ENCODE data around the gene RPL4. TPM values are rescaled to one million over a fixed set of nuclear protein-coding genes. Genes with fewer than 3 reads are reported as not detected.
A peak's percentile ranks its signal among the peaks of the same experiment; 100 is the strongest.

The RPL4 gene
- total RNA-seq, 1 donor, result 2,311 TPM

DNA sequence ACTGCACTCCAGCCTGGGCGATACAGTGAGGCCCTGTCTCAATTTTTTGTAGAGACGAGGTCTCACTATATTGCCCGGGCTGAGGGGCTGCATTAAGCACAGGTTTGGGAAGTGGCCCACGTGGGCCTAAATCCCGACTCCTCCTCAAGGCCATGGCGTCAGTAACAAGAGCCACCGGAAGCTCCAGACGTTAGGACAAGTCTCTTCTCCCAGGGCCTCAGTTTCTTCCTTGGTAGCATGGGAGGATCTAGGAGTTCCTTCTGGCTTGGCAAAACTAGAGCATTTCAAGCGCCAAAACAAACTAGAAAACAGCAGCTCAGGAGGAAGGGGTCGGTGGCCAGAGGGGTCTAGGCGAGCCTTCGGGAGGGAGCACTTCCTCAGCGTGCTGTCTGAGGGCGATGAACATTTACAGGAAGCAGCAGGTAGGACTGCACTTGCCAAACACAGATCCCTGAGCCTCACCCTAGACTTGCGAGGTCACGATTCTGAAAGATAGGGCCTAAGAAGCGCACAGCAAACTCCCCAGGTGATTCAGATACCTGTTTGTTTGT lies 7.6 kb downstream of the RPL4 start:
- no peak for DNase-seq (ENCODE audit: insufficient read length, low spot score, missing footprints)
- H3K9me3 ChIP-seq (ENCODE audit: low read depth, low read length), result no peaks in the 10 kb centered on the region
- H3K4me2 ChIP-seq (ENCODE audit: insufficient read depth, low read length), result peak overlapping the region; percentile 98
- peak overlapping the region; percentile 86 for H3K27ac ChIP-seq (ENCODE audit: low read depth, low read length)
- H3K79me2 ChIP-seq (ENCODE audit: insufficient read depth, low read length), result peaks cover 36% of the 10 kb centered on the region
- H3K4me1 ChIP-seq (ENCODE audit: insufficient read depth, low read length), result peaks cover 11% of the 10 kb centered on the region
- peak overlapping the region; percentile 69 for H2AFZ ChIP-seq (ENCODE audit: low read length)
- TF ChIP-seq, protein P1, sequence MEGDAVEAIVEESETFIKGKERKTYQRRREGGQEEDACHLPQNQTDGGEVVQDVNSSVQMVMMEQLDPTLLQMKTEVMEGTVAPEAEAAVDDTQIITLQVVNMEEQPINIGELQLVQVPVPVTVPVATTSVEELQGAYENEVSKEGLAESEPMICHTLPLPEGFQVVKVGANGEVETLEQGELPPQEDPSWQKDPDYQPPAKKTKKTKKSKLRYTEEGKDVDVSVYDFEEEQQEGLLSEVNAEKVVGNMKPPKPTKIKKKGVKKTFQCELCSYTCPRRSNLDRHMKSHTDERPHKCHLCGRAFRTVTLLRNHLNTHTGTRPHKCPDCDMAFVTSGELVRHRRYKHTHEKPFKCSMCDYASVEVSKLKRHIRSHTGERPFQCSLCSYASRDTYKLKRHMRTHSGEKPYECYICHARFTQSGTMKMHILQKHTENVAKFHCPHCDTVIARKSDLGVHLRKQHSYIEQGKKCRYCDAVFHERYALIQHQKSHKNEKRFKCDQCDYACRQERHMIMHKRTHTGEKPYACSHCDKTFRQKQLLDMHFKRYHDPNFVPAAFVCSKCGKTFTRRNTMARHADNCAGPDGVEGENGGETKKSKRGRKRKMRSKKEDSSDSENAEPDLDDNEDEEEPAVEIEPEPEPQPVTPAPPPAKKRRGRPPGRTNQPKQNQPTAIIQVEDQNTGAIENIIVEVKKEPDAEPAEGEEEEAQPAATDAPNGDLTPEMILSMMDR (IDR thresholded peaks at IDR 0.05; ENCODE audit: extremely low read depth, low read depth, low read length), result no peak
- H3K27me3 ChIP-seq (ENCODE audit: insufficient read depth, low read length), result no peaks in the 10 kb centered on the region
- H3K36me3 ChIP-seq (ENCODE audit: insufficient read depth, low read length), result peaks cover 79% of the 10 kb centered on the region
- H4K20me1 ChIP-seq (ENCODE audit: insufficient read depth, low read length), result peaks cover 24% of the 10 kb centered on the region
- peak overlapping the region; percentile 98 for H3K4me3 ChIP-seq (ENCODE audit: insufficient read depth, low read length)

DNA sequence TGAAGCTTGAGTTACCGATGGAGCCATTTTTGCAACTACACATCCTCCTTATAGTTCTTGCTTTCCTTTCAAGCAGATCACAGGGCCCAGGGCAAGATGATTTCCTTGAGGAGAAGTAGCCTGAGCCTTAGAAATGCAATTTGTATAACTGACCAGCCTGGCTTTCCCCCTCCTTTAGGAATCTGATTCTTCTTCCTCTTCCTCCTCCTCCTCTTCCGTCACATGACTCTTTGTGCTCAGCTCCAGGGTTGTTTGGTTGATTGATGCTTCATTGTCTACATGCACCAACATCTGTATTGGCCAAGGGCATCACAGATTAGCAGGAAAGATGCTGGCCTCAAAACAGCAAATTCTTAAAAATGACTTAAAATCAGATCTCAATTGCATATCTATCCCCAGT lies 10.4 kb downstream of the RPL4 start:
- DNase-seq (ENCODE audit: insufficient read length, low spot score, missing footprints), result no peak

DNA sequence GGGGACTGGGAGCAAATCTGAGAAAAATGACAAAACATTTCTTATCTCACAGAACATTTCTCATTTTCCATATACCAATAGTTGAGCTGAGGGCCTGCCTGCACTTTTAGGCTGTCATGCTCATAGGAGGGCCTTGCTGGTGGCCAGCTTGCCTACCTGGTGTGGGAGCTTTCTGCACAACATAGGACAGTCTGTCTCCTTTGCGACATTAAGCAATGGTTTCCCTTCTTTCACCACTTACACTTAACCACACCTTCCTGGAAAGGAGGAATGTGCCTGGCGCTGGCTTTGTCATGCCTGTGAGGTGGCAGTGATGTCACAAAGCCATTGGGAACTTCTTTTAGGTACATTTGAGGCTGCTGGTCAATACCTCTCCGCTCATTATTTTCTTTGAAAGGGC lies 12.8 kb downstream of the RPL4 start:
- H3K27me3 ChIP-seq (ENCODE audit: insufficient read depth, low read length), result no peaks in the 10 kb centered on the region
- H3K36me3 ChIP-seq (ENCODE audit: insufficient read depth, low read length), result peaks cover 77% of the 10 kb centered on the region
- peaks cover 4% of the 10 kb centered on the region for H3K4me1 ChIP-seq (ENCODE audit: insufficient read depth, low read length)
- H3K27ac ChIP-seq (ENCODE audit: low read depth, low read length), result no peak overlapping the region
- peaks cover 19% of the 10 kb centered on the region for H3K79me2 ChIP-seq (ENCODE audit: insufficient read depth, low read length)
- H3K4me3 ChIP-seq (ENCODE audit: insufficient read depth, low read length), result no peak overlapping the region
- H2AFZ ChIP-seq (ENCODE audit: low read length), result no peak overlapping the region
- DNase-seq (ENCODE audit: insufficient read length, low spot score, missing footprints), result no peak
- H3K9me3 ChIP-seq (ENCODE audit: low read depth, low read length), result no peaks in the 10 kb centered on the region
- TF ChIP-seq, protein P1 (IDR thresholded peaks at IDR 0.05; ENCODE audit: extremely low read depth, low read depth, low read length), result no peak
- peaks cover 6% of the 10 kb centered on the region for H4K20me1 ChIP-seq (ENCODE audit: insufficient read depth, low read length)
- no peak overlapping the region for H3K4me2 ChIP-seq (ENCODE audit: insufficient read depth, low read length)

More for the DNA sequence above, 10.4 kb downstream of the RPL4 start:
- no peak overlapping the region for H3K4me2 ChIP-seq (ENCODE audit: insufficient read depth, low read length)
- H3K36me3 ChIP-seq (ENCODE audit: insufficient read depth, low read length), result peaks cover 75% of the 10 kb centered on the region
- H3K27ac ChIP-seq (ENCODE audit: low read depth, low read length), result no peak overlapping the region
- peaks cover 13% of the 10 kb centered on the region for H3K4me1 ChIP-seq (ENCODE audit: insufficient read depth, low read length)
- no peak overlapping the region for H3K4me3 ChIP-seq (ENCODE audit: insufficient read depth, low read length)
- H3K27me3 ChIP-seq (ENCODE audit: insufficient read depth, low read length), result no peaks in the 10 kb centered on the region
- TF ChIP-seq, protein P1 (IDR thresholded peaks at IDR 0.05; ENCODE audit: extremely low read depth, low read depth, low read length), result no peak
- H4K20me1 ChIP-seq (ENCODE audit: insufficient read depth, low read length), result peaks cover 17% of the 10 kb centered on the region
- H3K79me2 ChIP-seq (ENCODE audit: insufficient read depth, low read length), result peaks cover 25% of the 10 kb centered on the region
- H2AFZ ChIP-seq (ENCODE audit: low read length), result no peak overlapping the region
- no peaks in the 10 kb centered on the region for H3K9me3 ChIP-seq (ENCODE audit: low read depth, low read length)

DNA sequence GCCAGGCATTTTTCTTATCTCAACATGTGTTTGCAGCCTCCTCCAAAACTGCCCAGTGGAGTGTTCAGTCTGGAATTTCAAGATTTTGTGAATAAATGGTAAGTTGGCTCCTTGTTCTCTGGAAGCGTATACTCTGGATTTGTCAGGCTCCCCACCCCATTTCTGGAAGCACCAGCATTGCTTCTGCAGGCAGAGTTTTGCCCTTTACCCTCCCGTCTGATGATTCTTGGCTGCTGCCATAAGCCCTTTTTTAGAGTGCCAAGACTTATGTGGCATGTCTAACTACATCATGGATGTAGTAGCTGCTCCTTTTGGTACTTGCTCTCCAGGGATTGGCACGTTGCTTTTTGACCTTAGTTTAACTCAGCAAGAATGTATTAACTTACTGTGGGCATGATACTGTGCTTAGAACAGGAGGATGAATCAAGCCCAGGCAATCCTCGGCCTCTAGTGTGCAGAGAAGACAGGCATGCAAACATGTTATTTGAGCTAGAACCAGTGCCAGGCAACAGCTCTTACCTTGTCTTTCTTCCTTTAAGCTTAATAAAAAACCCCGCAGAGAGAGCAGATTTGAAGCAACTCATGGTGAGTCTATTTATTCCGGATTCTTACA lies 15.4 kb downstream of the RPL4 start:
- H3K4me2 ChIP-seq (ENCODE audit: insufficient read depth, low read length), result no peak overlapping the region
- DNase-seq (ENCODE audit: insufficient read length, low spot score, missing footprints), result peak; percentile 86
- peaks cover 77% of the 10 kb centered on the region for H3K36me3 ChIP-seq (ENCODE audit: insufficient read depth, low read length)
- H2AFZ ChIP-seq (ENCODE audit: low read length), result no peak overlapping the region
- peaks cover 3% of the 10 kb centered on the region for H3K79me2 ChIP-seq (ENCODE audit: insufficient read depth, low read length)
- H3K27me3 ChIP-seq (ENCODE audit: insufficient read depth, low read length), result no peaks in the 10 kb centered on the region
- H3K4me3 ChIP-seq (ENCODE audit: insufficient read depth, low read length), result no peak overlapping the region
- H3K27ac ChIP-seq (ENCODE audit: low read depth, low read length), result no peak overlapping the region
- H3K4me1 ChIP-seq (ENCODE audit: insufficient read depth, low read length), result peaks cover 3% of the 10 kb centered on the region
- no peaks in the 10 kb centered on the region for H3K9me3 ChIP-seq (ENCODE audit: low read depth, low read length)
- peaks cover 15% of the 10 kb centered on the region for H4K20me1 ChIP-seq (ENCODE audit: insufficient read depth, low read length)
- TF ChIP-seq, protein P1 (IDR thresholded peaks at IDR 0.05; ENCODE audit: extremely low read depth, low read depth, low read length), result no peak
